HG03108 (cell line): ENCODE data around the gene SYT1.

ENCODE experiments used
- ATAC-seq: cut with Tn5 transposase; IDR thresholded peaks from one replicate; pipeline ENCODE4 v1.9.1; 2021; ENCODE audit warnings: moderate library complexity; ENCODE audit not compliant: unreplicated experiment

SYT1 gene

GRCh38 chr12:79127271-79127751 lies 262.7 kb downstream of the SYT1 start:
- no peak for ATAC-seq

GRCh38 chr12:79128956-79129355 lies 264.4 kb downstream of the SYT1 start:
- no peak for ATAC-seq

GRCh38 chr12:79138872-79139271 lies 274.3 kb downstream of the SYT1 start:
- ATAC-seq = no peak

- ATAC-seq = no peak
Observed at GRCh38 chr12:79140711-79141110, 276.1 kb downstream of the SYT1 start.

GRCh38 chr12:79141776-79142175 lies 277.2 kb downstream of the SYT1 start:
- ATAC-seq = no peak

GRCh38 chr12:79143803-79144202 lies 279.2 kb downstream of the SYT1 start:
- ATAC-seq = no peak

- no peak for ATAC-seq
Observed at GRCh38 chr12:79151956-79152355, 287.4 kb downstream of the SYT1 start.

GRCh38 chr12:79155683-79156082 lies 291.1 kb downstream of the SYT1 start:
- ATAC-seq = no peak

GRCh38 chr12:79156846-79157463 lies 292.4 kb downstream of the SYT1 start:
- no peak for ATAC-seq

- ATAC-seq = no peak
Observed at GRCh38 chr12:79161249-79161934, 296.8 kb downstream of the SYT1 start.

- ATAC-seq = no peak
Observed at GRCh38 chr12:79162147-79162772, 297.7 kb downstream of the SYT1 start.

GRCh38 chr12:79162948-79163347 lies 298.4 kb downstream of the SYT1 start:
- no peak for ATAC-seq

- ATAC-seq = no peak
Observed at GRCh38 chr12:79164890-79165289, 300.3 kb downstream of the SYT1 start.

GRCh38 chr12:79168687-79169086 lies 304.1 kb downstream of the SYT1 start:
- ATAC-seq = no peak

GRCh38 chr12:79174626-79175025 lies 310.1 kb downstream of the SYT1 start:
- ATAC-seq = no peak

- no peak for ATAC-seq
Observed at GRCh38 chr12:79183003-79183402, 318.4 kb downstream of the SYT1 start.

GRCh38 chr12:79183926-79184325 lies 319.4 kb downstream of the SYT1 start:
- ATAC-seq = no peak

GRCh38 chr12:79186506-79186905 lies 321.9 kb downstream of the SYT1 start:
- ATAC-seq = no peak

GRCh38 chr12:79187032-79187431 lies 322.5 kb downstream of the SYT1 start:
- ATAC-seq = no peak

GRCh38 chr12:79191391-79191790 lies 326.8 kb downstream of the SYT1 start:
- no peak for ATAC-seq

- ATAC-seq = no peak
Observed at GRCh38 chr12:79194595-79194994, 330.0 kb downstream of the SYT1 start.

GRCh38 chr12:79199166-79199565 lies 334.6 kb downstream of the SYT1 start:
- ATAC-seq = no peak
